GM13976 (cell line): Measurements from ENCODE around the gene GRAMD1B.

ENCODE experiments used
- DNase-seq: peaks from one replicate; pipeline ENCODE4 v3.0.0; 2012; ENCODE audit warnings: low spot score
- in situ Hi-C: fragments of 300-500 bp; cut with MboI; formaldehyde crosslinking; loops from one replicate; pipeline ENCODE4 v1.12.0; 2022; ENCODE audit warnings: low sequenced_read_pairs, mixed read lengths, inconsistent platforms; ENCODE audit not compliant: unreplicated experiment
- TF ChIP-seq, protein P1 (sequence below): IDR thresholded peaks from 2 replicates; pipeline ENCODE4 v1.5.1; 2012; ENCODE audit warnings: borderline replicate concordance, mild to moderate bottlenecking; ENCODE audit not compliant: insufficient read depth; ENCODE audit errors: extremely low read depth, missing control alignments, control extremely low read depth

Gene GRAMD1B

DNA sequence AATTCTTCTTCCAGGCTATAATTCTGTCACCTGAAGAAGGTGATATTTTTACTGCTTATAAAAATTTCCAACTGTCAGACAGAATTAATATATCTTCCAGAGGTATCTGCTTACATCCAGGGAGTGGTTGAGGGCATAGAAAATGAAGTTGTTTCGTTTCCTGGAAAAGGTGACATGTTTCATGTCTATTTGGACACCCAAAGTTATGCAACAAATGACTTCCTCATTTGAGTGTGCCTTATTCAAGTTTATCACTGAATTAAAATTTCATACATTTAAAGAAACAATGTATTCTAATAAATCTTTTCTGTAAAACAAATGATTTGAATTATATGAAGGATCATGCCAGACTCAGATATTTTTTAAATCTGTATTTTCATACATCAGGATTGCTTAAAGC, 8.5 kb upstream of the GRAMD1B start:
- TF ChIP-seq, protein P1, sequence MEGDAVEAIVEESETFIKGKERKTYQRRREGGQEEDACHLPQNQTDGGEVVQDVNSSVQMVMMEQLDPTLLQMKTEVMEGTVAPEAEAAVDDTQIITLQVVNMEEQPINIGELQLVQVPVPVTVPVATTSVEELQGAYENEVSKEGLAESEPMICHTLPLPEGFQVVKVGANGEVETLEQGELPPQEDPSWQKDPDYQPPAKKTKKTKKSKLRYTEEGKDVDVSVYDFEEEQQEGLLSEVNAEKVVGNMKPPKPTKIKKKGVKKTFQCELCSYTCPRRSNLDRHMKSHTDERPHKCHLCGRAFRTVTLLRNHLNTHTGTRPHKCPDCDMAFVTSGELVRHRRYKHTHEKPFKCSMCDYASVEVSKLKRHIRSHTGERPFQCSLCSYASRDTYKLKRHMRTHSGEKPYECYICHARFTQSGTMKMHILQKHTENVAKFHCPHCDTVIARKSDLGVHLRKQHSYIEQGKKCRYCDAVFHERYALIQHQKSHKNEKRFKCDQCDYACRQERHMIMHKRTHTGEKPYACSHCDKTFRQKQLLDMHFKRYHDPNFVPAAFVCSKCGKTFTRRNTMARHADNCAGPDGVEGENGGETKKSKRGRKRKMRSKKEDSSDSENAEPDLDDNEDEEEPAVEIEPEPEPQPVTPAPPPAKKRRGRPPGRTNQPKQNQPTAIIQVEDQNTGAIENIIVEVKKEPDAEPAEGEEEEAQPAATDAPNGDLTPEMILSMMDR, result no peak
- in situ Hi-C loops, result no loop called here
- DNase-seq, result no peak

DNA sequence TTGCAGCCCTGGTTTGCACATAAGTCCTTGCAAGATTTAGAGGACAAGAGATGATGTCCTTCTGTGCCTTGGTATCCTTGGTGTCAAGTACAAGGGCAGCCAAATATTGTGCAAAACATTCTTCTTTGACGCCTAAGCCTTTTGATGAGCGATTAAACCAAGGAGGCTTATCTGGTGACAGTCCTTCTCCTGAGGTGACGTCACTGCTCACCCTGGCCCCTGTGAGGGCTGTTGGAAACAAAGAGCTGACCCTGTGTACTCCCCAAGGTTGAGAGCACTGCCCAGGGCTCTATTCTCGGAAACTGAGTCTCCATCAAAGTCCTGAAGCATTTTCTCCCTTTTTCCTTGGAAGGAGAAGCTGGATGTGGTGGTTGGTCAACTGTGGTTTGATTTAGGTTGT, 4.7 kb upstream of the GRAMD1B start:
- TF ChIP-seq, protein P1, result no peak
- DNase-seq, result no peak
- in situ Hi-C loops, result no loop called here

DNA sequence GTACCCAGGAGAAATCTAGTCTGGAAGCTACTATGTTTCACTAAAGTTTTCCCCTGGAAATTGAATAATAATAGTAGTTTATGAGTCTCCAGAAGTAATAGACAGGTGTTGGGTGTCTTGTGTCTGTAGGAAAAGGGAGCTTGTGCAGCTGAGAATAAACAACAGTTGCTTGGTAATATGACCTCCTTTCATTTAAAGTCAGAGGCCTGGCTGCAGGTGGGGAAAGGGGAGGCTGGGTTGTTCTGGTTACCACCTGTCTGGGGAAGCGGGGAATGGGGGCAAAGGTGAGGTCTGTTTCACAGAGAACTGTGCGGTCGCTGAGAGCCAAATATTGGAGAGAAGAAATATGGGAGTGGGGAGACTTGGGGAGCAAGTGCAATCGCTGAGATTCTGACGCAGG, 3.3 kb upstream of the GRAMD1B start:
- TF ChIP-seq, protein P1, result no peak
- in situ Hi-C loops, result no loop called here
- no peak for DNase-seq

DNA sequence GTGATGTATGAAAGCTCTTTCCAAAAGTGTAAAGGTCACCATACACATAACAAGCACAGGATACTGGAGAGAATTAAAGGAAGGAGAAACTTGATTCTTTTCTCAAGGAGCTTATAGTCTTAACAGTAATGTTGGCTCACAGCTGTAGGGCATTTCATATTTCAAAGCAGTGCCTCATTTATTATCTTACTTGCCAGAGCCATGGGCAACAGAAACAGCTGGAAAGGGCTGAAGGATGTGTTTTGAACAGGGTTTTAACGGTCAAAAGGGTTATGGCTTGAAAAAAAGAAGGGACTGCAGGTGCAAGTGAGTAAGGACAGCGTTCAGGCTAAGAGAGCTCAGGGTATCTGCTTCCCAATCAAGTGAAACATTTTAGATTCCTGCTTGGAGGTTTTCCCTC, 2.7 kb upstream of the GRAMD1B start:
- DNase-seq, result no peak
- TF ChIP-seq, protein P1, result no peak
- in situ Hi-C loops, result no loop called here

DNA sequence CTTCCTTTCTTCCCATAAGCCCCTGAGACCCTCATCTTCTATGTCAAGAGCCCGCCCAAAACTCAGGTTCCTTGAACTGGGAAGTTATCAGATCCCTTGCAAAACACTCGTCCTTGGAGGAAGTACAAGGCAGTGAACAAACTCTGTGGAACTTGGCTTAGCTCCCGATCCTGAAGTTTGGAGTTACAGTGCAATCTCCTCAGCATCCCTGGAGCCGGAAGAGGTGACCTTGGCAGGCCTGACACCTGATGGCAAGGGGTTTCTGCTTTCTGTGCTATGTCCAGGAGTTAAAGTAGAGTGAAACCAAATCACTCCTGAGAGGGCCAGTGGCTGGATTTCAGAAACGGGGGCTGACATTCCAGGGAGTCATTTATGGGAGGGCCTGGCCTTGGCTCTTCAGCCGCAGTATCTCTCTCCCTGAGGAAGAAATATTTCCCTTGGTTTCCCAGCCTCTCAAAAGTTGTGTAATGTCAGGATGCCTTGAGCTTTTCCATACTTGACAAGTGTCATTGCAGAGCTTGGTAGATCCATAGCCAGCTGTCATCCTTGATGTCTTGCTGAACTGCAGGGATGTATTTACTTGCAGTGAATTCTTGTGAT, 1.9 kb upstream of the GRAMD1B start:
- no peak for DNase-seq
- in situ Hi-C loops, result no loop called here
- TF ChIP-seq, protein P1, result no peak

DNA sequence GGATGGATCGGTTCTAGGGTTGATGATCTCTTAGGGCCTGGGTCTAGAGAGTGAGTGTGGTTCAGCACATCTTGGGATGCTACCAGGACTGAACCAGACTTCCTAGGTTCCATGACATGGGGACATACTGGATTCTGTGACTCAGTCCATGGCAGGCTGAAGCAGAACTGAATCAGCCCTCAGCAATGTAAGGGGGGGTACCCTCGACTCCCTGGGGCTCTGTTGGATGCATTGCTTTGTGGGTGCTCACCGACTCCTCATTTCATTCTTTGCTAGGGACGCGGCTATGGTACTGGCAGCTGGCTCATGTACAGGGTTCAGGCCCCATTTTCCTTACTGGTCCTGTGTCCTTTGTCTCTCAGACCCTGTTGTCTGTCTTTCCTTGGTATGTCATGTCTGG, 733 bp upstream of the GRAMD1B start:
- DNase-seq, result no peak
- in situ Hi-C loops, result no loop called here
- TF ChIP-seq, protein P1, result no peak
